ENCODE data around the gene ELN. TPM values are rescaled to one million over a fixed set of nuclear protein-coding genes. Genes with fewer than 3 reads are reported as not detected.

ELN gene
- polyA plus RNA-seq, 1 donor (not counting 4 experiments of a cell fraction or from before 2014, with no cell fraction given): not detected

GRCh38 chr7:74026406-74026902 is 1.5 kb upstream of the ELN start:
- Histone ChIP-seq H3K4me1 (ENCODE audit: control insufficient read depth, extremely low read depth, insufficient read depth, low read length) (peaks cover 6% of the 10 kb centered on the region), H2AFZ (ENCODE audit: control insufficient read depth, low read length) (no peak overlapping the region)

GRCh38 chr7:74026903-74027682 is 880 bp upstream of the ELN start:
- Histone ChIP-seq H3K4me2 (ENCODE audit: control insufficient read depth, extremely low read depth, insufficient read depth, low read depth, low read length) (no peak overlapping the region), H3K79me2 (ENCODE audit: control insufficient read depth, insufficient read depth, low read length) (no peaks in the 10 kb centered on the region), H3K9me3 (ENCODE audit: control insufficient read depth, low read depth, low read length) (no peaks in the 10 kb centered on the region), H3K36me3 (ENCODE audit: control insufficient read depth in 2 of 2, extremely low read depth in 1 of 2, insufficient read depth in 2 of 2, low read length in 2 of 2) (no peaks in the 10 kb centered on the region), H3K27ac (ENCODE audit: control insufficient read depth, insufficient read depth, low read length) (no peak overlapping the region), H4K20me1 (ENCODE audit: control insufficient read depth, extremely low read depth, insufficient read depth, low read length) (no peaks in the 10 kb centered on the region), H3K9me1 (ENCODE audit: control insufficient read depth, extremely low read depth, insufficient read depth, low read length) (no peaks in the 10 kb centered on the region), H3K27me3 (ENCODE audit: control insufficient read depth, extremely low read depth, insufficient read depth, low read length) (peaks cover 76% of the 10 kb centered on the region), H3K9ac (ENCODE audit: control insufficient read depth, extremely low read depth, insufficient read depth, low read length) (no peak overlapping the region), H3K4me3 (ENCODE audit: control insufficient read depth in 2 of 3, extremely low read depth in 1 of 3, insufficient read depth in 2 of 3, low read depth in 1 of 3, low read length in 3 of 3) (no peak overlapping the region), H2AFZ (ENCODE audit: control insufficient read depth, low read length) (no peak overlapping the region), H3K4me1 (ENCODE audit: control insufficient read depth, extremely low read depth, insufficient read depth, low read length) (peaks cover 10% of the 10 kb centered on the region)
- dilution Hi-C loops (cut with MboI; ENCODE audit: extremely low pct_ligation_motif_present, low sequenced_read_pairs): no loop called here
- DNase-seq (ENCODE audit: low read depth, low spot score): no peak
- peak; percentile 46 for FAIRE-seq
- TF ChIP-seq EZH2 (IDR thresholded peaks at IDR 0.05; ENCODE audit: low read length) (peak; percentile 7), CTCF (optimal IDR thresholded peaks at IDR 0.05 in 1 of 3, IDR thresholded peaks at IDR 0.05 in 1 of 3, conservative IDR thresholded peaks at IDR 0.05 in 1 of 3; ENCODE audit: extremely low read depth in 1 of 3, insufficient read depth in 2 of 3, low read length in 3 of 3) (peak; percentile 82 to 95 (median 91))

More at GRCh38 chr7:74026406-74026902, 1.5 kb upstream of the ELN start:
- dilution Hi-C loops (cut with MboI; ENCODE audit: extremely low pct_ligation_motif_present, low sequenced_read_pairs): no loop called here
- no peaks in the 10 kb centered on the region for H3K36me3 ChIP-seq (ENCODE audit: control insufficient read depth in 2 of 2, extremely low read depth in 1 of 2, insufficient read depth in 2 of 2, low read length in 2 of 2)
- H3K27ac ChIP-seq (ENCODE audit: control insufficient read depth, insufficient read depth, low read length): no peak overlapping the region
- no peak overlapping the region for H3K4me2 ChIP-seq (ENCODE audit: control insufficient read depth, extremely low read depth, insufficient read depth, low read depth, low read length)
- H3K4me3 ChIP-seq (ENCODE audit: control insufficient read depth in 2 of 3, extremely low read depth in 1 of 3, insufficient read depth in 2 of 3, low read depth in 1 of 3, low read length in 3 of 3): no peak overlapping the region
- H3K9me1 ChIP-seq (ENCODE audit: control insufficient read depth, extremely low read depth, insufficient read depth, low read length): no peaks in the 10 kb centered on the region
- DNase-seq (ENCODE audit: low read depth, low spot score) (no peak), FAIRE-seq (no peak)
- peaks cover 83% of the 10 kb centered on the region for H3K27me3 ChIP-seq (ENCODE audit: control insufficient read depth, extremely low read depth, insufficient read depth, low read length)
- H3K79me2 ChIP-seq (ENCODE audit: control insufficient read depth, insufficient read depth, low read length): no peaks in the 10 kb centered on the region
- H4K20me1 ChIP-seq (ENCODE audit: control insufficient read depth, extremely low read depth, insufficient read depth, low read length): no peaks in the 10 kb centered on the region
- H3K9me3 ChIP-seq (ENCODE audit: control insufficient read depth, low read depth, low read length): no peaks in the 10 kb centered on the region
- no peak for TF ChIP-seq CTCF (optimal IDR thresholded peaks at IDR 0.05 in 1 of 3, IDR thresholded peaks at IDR 0.05 in 1 of 3, conservative IDR thresholded peaks at IDR 0.05 in 1 of 3; ENCODE audit: extremely low read depth in 1 of 3, insufficient read depth in 2 of 3, low read length in 3 of 3)
- TF ChIP-seq EZH2 (IDR thresholded peaks at IDR 0.05; ENCODE audit: low read length): no peak
- H3K9ac ChIP-seq (ENCODE audit: control insufficient read depth, extremely low read depth, insufficient read depth, low read length): no peak overlapping the region
